ENCODE results near the gene CR1.
A peak's percentile ranks its signal among the peaks of the same experiment; 100 is the strongest.
"Not testable (repeated sequence)": the region's sequence is repeated elsewhere in the genome, so short reads cannot be mapped to it uniquely, and the experiment has no call there.

Gene CR1

DNA sequence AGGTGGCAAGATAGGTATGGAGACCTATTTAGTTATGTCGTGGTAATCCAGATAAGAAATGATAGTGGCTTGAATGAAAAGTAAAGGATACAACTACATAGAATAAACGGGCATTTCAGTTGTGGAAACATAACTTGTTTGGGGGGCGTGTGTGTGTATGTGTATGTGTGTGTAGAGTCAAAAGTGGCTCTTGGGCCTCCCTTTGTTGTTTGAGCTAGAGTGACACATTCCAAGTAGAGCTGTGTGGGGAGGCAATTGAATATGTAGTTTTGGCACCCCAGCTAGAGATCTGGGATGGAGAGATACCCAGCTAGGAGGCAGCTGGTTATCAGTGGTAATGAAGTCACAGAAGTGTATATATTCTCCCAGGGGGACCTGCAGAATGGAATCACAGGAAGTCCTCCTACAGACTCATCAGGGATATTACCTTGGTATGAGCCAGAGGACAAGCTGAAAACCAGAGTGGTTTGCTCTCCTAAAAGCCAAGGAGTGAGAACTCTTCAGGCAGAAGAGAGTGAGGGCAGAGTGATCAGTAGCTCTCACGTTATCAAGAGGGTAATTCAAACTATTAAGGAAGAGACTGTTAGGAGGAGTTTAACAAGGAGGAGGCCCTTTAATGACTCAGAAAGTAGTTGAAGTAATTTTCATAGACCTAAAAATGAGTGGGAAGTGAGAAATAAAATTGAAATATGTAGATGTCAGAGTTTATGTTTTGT is 154.1 kb downstream of the CR1 start:
- TF ChIP-seq, protein P1, sequence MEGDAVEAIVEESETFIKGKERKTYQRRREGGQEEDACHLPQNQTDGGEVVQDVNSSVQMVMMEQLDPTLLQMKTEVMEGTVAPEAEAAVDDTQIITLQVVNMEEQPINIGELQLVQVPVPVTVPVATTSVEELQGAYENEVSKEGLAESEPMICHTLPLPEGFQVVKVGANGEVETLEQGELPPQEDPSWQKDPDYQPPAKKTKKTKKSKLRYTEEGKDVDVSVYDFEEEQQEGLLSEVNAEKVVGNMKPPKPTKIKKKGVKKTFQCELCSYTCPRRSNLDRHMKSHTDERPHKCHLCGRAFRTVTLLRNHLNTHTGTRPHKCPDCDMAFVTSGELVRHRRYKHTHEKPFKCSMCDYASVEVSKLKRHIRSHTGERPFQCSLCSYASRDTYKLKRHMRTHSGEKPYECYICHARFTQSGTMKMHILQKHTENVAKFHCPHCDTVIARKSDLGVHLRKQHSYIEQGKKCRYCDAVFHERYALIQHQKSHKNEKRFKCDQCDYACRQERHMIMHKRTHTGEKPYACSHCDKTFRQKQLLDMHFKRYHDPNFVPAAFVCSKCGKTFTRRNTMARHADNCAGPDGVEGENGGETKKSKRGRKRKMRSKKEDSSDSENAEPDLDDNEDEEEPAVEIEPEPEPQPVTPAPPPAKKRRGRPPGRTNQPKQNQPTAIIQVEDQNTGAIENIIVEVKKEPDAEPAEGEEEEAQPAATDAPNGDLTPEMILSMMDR (conservative IDR thresholded peaks at IDR 0.05), result no peak
- TF ChIP-seq ZFX (IDR thresholded peaks at IDR 0.05), result no peak
- H3K27ac ChIP-seq, result no peak overlapping the region

DNA sequence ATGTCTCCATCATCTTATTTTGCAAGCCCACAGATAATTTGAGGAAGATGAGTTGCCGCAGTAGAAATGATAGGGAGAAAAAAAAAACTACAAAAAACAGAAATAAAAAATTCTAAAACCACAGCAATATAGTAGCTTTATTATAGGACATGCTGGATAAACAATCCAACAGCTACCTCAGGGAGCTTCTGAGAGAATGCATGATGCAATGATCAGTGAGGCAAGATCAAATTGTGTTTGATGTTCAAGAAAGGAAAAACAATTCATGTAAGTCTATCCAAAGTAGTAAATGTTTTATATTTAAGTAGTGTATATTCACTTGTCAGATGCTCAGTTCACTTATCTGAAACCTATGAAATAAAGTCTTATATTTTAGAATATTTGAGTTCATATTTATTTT is 155.6 kb downstream of the CR1 start:
- H3K27ac ChIP-seq, result no peak overlapping the region
- no peak for TF ChIP-seq ZFX (IDR thresholded peaks at IDR 0.05)
- TF ChIP-seq, protein P1 (conservative IDR thresholded peaks at IDR 0.05), result no peak

DNA sequence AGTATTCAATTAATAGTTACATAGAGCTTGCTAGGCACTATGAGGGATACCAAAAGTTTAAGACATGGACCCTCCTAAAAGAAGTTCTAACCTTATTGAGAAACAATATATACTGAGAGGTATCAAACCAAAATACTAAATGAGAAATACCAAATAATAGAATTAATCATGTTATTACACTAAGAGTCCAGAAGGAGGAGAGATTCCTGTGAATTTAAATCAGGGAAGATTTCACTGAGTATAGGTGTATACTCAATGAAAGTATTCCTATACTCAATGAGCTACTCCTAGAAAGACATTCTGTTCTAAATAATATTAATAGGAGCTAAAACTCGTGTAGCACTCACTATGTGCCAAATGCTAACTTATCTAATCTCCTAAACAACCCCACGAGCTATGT is 158.4 kb downstream of the CR1 start:
- no peak overlapping the region for H3K27ac ChIP-seq
- no peak for TF ChIP-seq ZFX (IDR thresholded peaks at IDR 0.05)
- TF ChIP-seq, protein P1 (conservative IDR thresholded peaks at IDR 0.05), result peak; percentile 37

DNA sequence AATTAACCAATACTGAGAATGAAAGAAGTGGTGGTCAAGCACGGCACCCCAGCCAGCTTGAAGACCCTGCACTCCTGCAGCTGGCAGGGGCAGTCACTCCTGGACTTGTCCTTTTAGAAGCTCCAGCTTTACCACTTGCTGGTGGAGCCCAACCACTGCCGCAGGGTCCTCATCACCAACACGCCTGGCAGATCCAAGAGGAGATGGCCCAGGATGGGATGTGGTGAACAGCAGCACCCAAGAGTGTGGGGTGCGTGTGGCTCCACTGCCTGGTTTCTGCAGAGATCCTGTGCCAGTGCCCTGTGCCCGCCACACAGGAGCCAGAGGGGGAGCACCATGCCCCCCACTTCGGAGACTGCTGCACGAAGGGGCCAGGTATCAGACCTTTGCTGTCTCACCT is 162.5 kb downstream of the CR1 start:
- H3K27ac ChIP-seq, result no peak overlapping the region
- TF ChIP-seq, protein P1 (conservative IDR thresholded peaks at IDR 0.05), result no peak
- TF ChIP-seq ZFX (IDR thresholded peaks at IDR 0.05), result no peak

DNA sequence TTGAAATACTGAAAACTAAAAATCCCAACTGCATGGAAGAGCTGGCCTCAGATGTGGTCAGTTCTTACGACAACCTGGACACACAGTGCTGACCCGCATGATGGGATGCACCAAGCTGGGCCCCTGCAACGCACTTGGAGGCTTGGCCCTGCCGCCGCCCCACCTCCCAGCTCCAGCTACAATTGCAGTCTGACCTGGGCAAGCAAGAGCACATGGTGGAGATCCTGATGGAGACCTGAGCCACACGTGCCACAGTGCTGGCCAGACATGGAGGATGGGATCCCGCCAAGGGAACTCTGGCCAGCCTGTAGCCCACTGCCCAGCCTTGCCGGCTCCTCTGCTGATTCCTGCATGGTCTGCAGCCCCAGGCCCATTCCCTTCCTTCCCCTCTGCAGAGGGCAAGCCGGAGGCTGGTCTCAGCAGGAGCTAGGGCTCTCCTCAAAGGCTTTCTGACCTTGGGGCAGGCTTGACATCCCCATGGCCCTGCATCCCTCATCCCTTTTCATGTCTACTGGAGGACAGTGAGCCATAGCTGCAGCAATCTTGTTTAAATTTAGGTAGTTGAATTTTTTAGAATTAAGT is 163.0 kb downstream of the CR1 start:
- TF ChIP-seq ZFX (IDR thresholded peaks at IDR 0.05), result no peak
- TF ChIP-seq, protein P1 (conservative IDR thresholded peaks at IDR 0.05), result no peak
- H3K27ac ChIP-seq, result no peak overlapping the region

DNA sequence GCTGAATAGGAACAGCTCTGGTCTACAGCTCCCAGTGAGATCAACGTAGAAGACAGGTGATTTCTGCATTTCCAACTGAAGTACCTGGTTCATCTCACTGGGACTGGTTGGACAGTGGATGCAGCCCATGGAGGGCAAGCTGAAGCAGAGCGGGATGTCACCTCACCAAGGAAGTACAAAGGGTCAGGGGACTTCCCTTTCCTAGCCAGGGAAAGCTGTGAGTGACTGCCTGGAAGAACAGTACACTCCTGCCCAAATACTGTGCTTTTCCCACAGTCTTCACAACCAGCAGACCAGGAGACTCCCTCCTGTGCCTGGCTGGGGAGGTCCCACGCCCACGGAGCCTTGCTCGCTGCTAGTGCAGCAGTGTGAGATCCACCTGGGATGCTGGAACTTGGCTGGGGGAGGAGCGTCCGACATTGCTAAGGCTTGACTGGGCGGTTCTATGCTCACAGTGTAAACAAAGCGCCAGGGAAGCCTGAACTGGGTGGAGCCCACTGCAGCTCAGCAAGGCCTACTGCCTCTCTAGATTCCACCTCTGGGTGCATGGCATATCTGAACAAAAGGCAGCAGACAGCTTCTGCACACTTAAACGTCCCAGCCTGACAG is 163.7 kb downstream of the CR1 start:
- TF ChIP-seq, protein P1 (conservative IDR thresholded peaks at IDR 0.05), result no peak
- TF ChIP-seq ZFX (IDR thresholded peaks at IDR 0.05), result no peak
- no peak overlapping the region for H3K27ac ChIP-seq

DNA sequence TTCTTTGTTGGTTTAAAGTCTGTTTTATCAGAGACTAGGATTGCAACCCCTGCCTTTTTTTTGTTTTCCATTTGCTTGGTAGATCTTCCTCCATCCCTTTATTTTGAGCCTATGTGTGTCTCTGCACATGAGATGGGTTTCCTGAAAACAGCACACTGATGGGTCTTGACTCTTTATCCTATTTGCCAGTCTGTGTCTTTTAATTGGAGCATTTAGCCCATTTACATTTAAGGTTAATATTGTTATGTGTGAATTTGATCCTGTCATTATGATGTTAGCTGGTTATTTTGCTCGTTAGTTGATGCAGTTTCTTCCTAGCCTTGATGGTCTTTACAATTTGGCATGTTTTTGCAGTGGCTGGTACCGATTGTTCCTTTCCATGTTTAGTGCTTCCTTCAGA is 165.5 kb downstream of the CR1 start:
- not testable (repeated sequence) for H3K27ac ChIP-seq

Data from C4-2B (cell line).